ENCODE data around the gene SRSF2. TPM values are rescaled to one million over a fixed set of nuclear protein-coding genes. Genes with fewer than 3 reads are reported as not detected.
"Not testable (repeated sequence)": the region's sequence is repeated elsewhere in the genome, so short reads cannot be mapped to it uniquely, and the experiment has no call there.

SRSF2 gene
- total RNA-seq, 1 donor: 109 TPM

GRCh38 chr17:76725580-76726230, 11.4 kb downstream of the SRSF2 start:
- DNase-seq (ENCODE audit: low read depth): peak; percentile 69
- peak overlapping the region; percentile 85 for H3K4me3 ChIP-seq (ENCODE audit: low read depth, low read length)
- no peak for TF ChIP-seq CTCF (IDR thresholded peaks at IDR 0.05; ENCODE audit: insufficient read depth, low read length)

GRCh38 chr17:76723812-76724211, 13.3 kb downstream of the SRSF2 start:
- H3K4me3 ChIP-seq (ENCODE audit: low read depth, low read length): no peak overlapping the region
- no peak for TF ChIP-seq CTCF (IDR thresholded peaks at IDR 0.05; ENCODE audit: insufficient read depth, low read length)
- DNase-seq (ENCODE audit: low read depth): no peak

- DNase-seq (ENCODE audit: low read depth); H3K4me3 ChIP-seq (ENCODE audit: low read depth, low read length): not testable (repeated sequence)
Measured at GRCh38 chr17:76722977-76723376, 14.2 kb downstream of the SRSF2 start.

GRCh38 chr17:76722279-76722678, 14.9 kb downstream of the SRSF2 start:
- DNase-seq (ENCODE audit: low read depth): no peak
- H3K4me3 ChIP-seq (ENCODE audit: low read depth, low read length): no peak overlapping the region
- TF ChIP-seq CTCF (IDR thresholded peaks at IDR 0.05; ENCODE audit: insufficient read depth, low read length): no peak

GRCh38 chr17:76721463-76721862, 15.7 kb downstream of the SRSF2 start:
- no peak for DNase-seq (ENCODE audit: low read depth)
- H3K4me3 ChIP-seq (ENCODE audit: low read depth, low read length): no peak overlapping the region
- no peak for TF ChIP-seq CTCF (IDR thresholded peaks at IDR 0.05; ENCODE audit: insufficient read depth, low read length)

GRCh38 chr17:76720941-76721340, 16.2 kb downstream of the SRSF2 start:
- no peak overlapping the region for H3K4me3 ChIP-seq (ENCODE audit: low read depth, low read length)
- no peak for TF ChIP-seq CTCF (IDR thresholded peaks at IDR 0.05; ENCODE audit: insufficient read depth, low read length)
- DNase-seq (ENCODE audit: low read depth): no peak

GRCh38 chr17:76720211-76720610, 16.9 kb downstream of the SRSF2 start:
- no peak overlapping the region for H3K4me3 ChIP-seq (ENCODE audit: low read depth, low read length)
- DNase-seq (ENCODE audit: low read depth): no peak
- no peak for TF ChIP-seq CTCF (IDR thresholded peaks at IDR 0.05; ENCODE audit: insufficient read depth, low read length)

Measured in fibroblast of the aortic adventitia (primary cell).